ENCODE results near the gene DSG1. TPM values are rescaled to one million over a fixed set of nuclear protein-coding genes. Genes with fewer than 3 reads are reported as not detected.
"Not testable (repeated sequence)": the region's sequence is repeated elsewhere in the genome, so short reads cannot be mapped to it uniquely, and the experiment has no call there.

The DSG1 gene
- total RNA-seq, 3 donors from 2014 or later (not counting 1 experiment from before 2014, with no cell fraction given) = not detected

DNA sequence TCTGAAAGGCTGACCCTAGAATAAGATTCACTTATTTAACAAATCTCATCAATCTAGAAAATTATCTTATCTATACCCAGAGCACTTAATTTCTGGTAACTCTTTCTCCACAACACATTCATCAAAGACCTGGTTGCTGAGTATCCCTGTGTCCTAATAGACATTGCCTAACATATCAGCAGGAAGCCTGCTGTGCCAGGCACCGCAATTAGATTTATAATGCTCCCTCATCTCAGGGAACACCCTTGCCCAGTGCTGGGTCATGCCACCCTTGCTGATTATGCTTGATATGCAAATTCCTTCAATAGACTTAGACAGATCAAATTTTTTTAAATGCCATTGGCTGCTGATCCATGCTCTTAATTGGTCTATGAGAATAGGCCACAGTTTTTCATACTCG, 3.8 kb downstream of the DSG1 start:
- Mint-ChIP-seq H3K4me1 (no peaks in the 10 kb centered on the region), H3K4me3 (no peak overlapping the region), H3K36me3 (no peaks in the 10 kb centered on the region), H3K9me3 (peaks cover 7 to 11% of the 10 kb centered on the region in 2 donors), H3K27me3 (ENCODE audit: low read depth in 2 of 2) (no peaks in the 10 kb centered on the region), H3K27ac (no peak overlapping the region)
- Histone ChIP-seq H3K4me3 (ENCODE audit: low read length) (no peak overlapping the region), H3K4me1 (ENCODE audit: control insufficient read depth, insufficient read depth, low read length) (no peaks in the 10 kb centered on the region), H3K9me3 (ENCODE audit: control insufficient read depth, insufficient read depth, low read length) (no peaks in the 10 kb centered on the region), H3K27ac (ENCODE audit: low read length) (no peak overlapping the region), H3K36me3 (ENCODE audit: control insufficient read depth, insufficient read depth, low read length) (no peaks in the 10 kb centered on the region), H3K27me3 (ENCODE audit: control insufficient read depth, insufficient read depth, low read length) (no peaks in the 10 kb centered on the region)
- ATAC-seq (no peak), DNase-seq (no peak)
- TF ChIP-seq, protein P1, sequence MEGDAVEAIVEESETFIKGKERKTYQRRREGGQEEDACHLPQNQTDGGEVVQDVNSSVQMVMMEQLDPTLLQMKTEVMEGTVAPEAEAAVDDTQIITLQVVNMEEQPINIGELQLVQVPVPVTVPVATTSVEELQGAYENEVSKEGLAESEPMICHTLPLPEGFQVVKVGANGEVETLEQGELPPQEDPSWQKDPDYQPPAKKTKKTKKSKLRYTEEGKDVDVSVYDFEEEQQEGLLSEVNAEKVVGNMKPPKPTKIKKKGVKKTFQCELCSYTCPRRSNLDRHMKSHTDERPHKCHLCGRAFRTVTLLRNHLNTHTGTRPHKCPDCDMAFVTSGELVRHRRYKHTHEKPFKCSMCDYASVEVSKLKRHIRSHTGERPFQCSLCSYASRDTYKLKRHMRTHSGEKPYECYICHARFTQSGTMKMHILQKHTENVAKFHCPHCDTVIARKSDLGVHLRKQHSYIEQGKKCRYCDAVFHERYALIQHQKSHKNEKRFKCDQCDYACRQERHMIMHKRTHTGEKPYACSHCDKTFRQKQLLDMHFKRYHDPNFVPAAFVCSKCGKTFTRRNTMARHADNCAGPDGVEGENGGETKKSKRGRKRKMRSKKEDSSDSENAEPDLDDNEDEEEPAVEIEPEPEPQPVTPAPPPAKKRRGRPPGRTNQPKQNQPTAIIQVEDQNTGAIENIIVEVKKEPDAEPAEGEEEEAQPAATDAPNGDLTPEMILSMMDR (IDR thresholded peaks at IDR 0.05) = no peak
- intact Hi-C loops (cut with micrococcal nuclease) = no loop called here
- WGBS (ENCODE audit: insufficient coverage) = 89% methylated on average over 2 of the region's 2 CpGs

DNA sequence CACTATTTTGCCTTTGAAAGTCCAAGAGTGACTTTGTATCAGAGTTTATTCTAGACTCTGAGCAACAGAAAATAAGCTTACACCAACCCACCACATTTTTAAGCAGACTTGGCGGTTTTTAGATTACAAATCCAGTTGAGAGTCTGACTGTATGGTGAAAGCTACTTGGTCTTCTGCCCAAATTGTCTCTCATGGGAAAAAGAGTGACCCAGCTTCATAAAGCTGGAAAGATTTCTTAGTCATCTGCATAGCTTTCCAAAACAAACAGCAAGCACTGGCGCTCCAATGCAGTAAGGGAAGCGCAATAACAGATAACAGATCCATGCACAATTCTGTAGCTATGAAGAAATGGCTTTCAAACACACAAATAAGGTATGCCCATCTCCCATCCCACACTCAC, 7.1 kb downstream of the DSG1 start:
- H3K4me1 Mint-ChIP-seq = no peaks in the 10 kb centered on the region
- Histone ChIP-seq H3K4me1 (ENCODE audit: control insufficient read depth, insufficient read depth, low read length) (no peaks in the 10 kb centered on the region), H3K36me3 (ENCODE audit: control insufficient read depth, insufficient read depth, low read length) (no peaks in the 10 kb centered on the region), H3K4me3 (ENCODE audit: low read length) (no peak overlapping the region), H3K9me3 (ENCODE audit: control insufficient read depth, insufficient read depth, low read length) (no peaks in the 10 kb centered on the region), H3K27me3 (ENCODE audit: control insufficient read depth, insufficient read depth, low read length) (no peaks in the 10 kb centered on the region), H3K27ac (ENCODE audit: low read length) (no peak overlapping the region)
- no peak overlapping the region for H3K4me3 Mint-ChIP-seq
- intact Hi-C loops (cut with micrococcal nuclease) = no loop called here
- WGBS (ENCODE audit: insufficient coverage) = 93% methylated on average over 3 of the region's 3 CpGs
- TF ChIP-seq, protein P1 (IDR thresholded peaks at IDR 0.05) = no peak
- DNase-seq = no peak
- H3K9me3 Mint-ChIP-seq = peaks cover 7 to 11% of the 10 kb centered on the region in 2 donors
- H3K36me3 Mint-ChIP-seq = no peaks in the 10 kb centered on the region
- no peak for ATAC-seq
- no peaks in the 10 kb centered on the region for H3K27me3 Mint-ChIP-seq (ENCODE audit: low read depth in 2 of 2)
- no peak overlapping the region for H3K27ac Mint-ChIP-seq

DNA sequence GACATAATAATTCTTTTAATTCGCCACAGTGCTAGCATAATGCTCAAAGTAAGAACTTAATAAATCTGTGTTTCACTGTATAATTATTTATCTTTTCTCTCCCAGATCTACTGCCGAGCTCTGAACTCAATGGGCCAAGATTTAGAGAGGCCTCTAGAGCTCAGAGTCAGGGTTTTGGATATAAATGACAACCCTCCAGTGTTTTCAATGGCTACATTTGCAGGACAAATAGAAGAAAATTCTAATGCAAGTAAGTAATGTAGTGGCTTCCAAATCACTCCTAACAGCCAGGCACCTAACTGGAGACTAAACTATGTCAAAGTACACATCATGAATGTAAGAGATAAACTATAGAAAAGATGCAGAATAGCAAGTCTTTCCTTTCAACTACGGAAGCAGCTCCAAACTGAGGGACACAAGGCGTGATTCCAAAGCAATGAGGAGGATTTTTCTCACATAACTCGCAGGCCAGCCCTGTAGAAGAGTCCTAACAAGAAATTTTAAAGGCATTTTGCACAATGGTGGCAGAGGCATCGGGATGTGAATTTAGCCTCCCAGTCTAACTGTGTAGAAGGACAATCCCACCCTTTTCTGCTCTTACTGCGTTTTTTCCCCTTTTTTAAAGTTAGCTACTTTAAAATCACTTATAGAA, 12.0 kb downstream of the DSG1 start:
- 81% methylated on average over 6 of the region's 7 CpGs for WGBS (ENCODE audit: insufficient coverage)
- no peak for DNase-seq
- Mint-ChIP-seq H3K4me1 (no peaks in the 10 kb centered on the region), H3K27me3 (ENCODE audit: low read depth in 2 of 2) (no peaks in the 10 kb centered on the region), H3K9me3 (peaks cover 0 to 2% of the 10 kb centered on the region in 2 donors), H3K27ac (no peak overlapping the region), H3K4me3 (no peak overlapping the region), H3K36me3 (no peaks in the 10 kb centered on the region)
- Histone ChIP-seq H3K4me1 (ENCODE audit: control insufficient read depth, insufficient read depth, low read length) (no peaks in the 10 kb centered on the region), H3K36me3 (ENCODE audit: control insufficient read depth, insufficient read depth, low read length) (no peaks in the 10 kb centered on the region), H3K27me3 (ENCODE audit: control insufficient read depth, insufficient read depth, low read length) (no peaks in the 10 kb centered on the region), H3K27ac (ENCODE audit: low read length) (no peak overlapping the region), H3K4me3 (ENCODE audit: low read length) (no peak overlapping the region), H3K9me3 (ENCODE audit: control insufficient read depth, insufficient read depth, low read length) (no peaks in the 10 kb centered on the region)
- TF ChIP-seq, protein P1 (IDR thresholded peaks at IDR 0.05) = no peak
- intact Hi-C loops (cut with micrococcal nuclease) = no loop called here
- no peak for ATAC-seq

DNA sequence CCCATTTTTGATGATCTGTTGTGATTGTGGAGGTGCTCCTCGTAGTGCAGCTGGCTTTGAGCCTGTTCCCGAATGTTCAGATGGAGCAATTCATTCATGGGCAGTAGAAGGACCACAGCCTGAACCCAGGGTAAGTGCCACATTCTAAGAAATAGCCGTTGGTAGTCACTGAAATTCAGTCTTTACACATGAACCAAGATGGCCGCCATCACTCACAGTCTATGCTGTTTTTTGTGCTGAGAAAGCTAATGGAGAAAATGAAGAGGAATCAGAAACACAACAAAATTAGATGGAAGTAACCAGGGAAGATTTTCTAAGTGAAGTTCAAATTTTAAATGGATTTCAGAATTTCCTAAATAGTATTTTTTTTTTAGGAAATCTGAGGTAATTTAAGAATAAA, 25.5 kb downstream of the DSG1 start:
- Mint-ChIP-seq H3K4me1 (no peaks in the 10 kb centered on the region), H3K9me3 (peaks cover 5 to 7% of the 10 kb centered on the region in 2 donors), H3K27me3 (ENCODE audit: low read depth in 2 of 2) (no peaks in the 10 kb centered on the region), H3K4me3 (no peak overlapping the region), H3K27ac (no peak overlapping the region), H3K36me3 (no peaks in the 10 kb centered on the region)
- no peak overlapping the region for H3K4me3 ChIP-seq (ENCODE audit: low read length)
- no peaks in the 10 kb centered on the region for H3K4me1 ChIP-seq (ENCODE audit: control insufficient read depth, insufficient read depth, low read length)
- TF ChIP-seq, protein P1 (IDR thresholded peaks at IDR 0.05) = no peak
- H3K27me3 ChIP-seq (ENCODE audit: control insufficient read depth, insufficient read depth, low read length) = no peaks in the 10 kb centered on the region
- H3K36me3 ChIP-seq (ENCODE audit: control insufficient read depth, insufficient read depth, low read length) = no peaks in the 10 kb centered on the region
- intact Hi-C loops (cut with micrococcal nuclease) = no loop called here
- ATAC-seq = no peak
- H3K9me3 ChIP-seq (ENCODE audit: control insufficient read depth, insufficient read depth, low read length) = no peaks in the 10 kb centered on the region
- 73% methylated on average over 4 of the region's 4 CpGs for WGBS (ENCODE audit: insufficient coverage)
- no peak for DNase-seq
- no peak overlapping the region for H3K27ac ChIP-seq (ENCODE audit: low read length)

DNA sequence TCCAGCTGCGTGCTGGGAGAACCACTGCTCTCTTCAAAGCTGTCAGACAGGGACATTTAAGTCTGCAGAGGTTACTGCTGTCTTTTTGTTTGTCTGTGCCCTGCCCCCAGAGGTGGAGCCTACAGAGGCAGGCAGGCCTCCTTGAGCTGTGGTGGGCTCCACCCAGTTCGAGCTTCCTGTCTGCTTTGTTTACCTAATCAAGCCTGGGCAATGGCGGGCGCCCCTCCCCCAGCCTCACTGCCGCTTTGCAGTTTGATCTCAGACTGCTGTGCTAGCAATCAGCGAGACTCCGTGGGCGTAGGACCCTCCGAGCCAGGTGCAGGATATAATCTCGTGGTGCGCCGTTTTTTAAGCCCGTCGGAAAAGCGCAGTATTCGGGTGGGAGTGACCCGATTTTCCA, 35.4 kb downstream of the DSG1 start:
- WGBS (ENCODE audit: insufficient coverage) = no CpG with 5 or more reads among the region's 17 CpGs
- DNase-seq; H3K4me1 ChIP-seq (ENCODE audit: control insufficient read depth, insufficient read depth, low read length); H3K4me3 Mint-ChIP-seq; H3K36me3 Mint-ChIP-seq; ATAC-seq; H3K27ac Mint-ChIP-seq; H3K9me3 ChIP-seq (ENCODE audit: control insufficient read depth, insufficient read depth, low read length); H3K4me1 Mint-ChIP-seq; H3K27me3 ChIP-seq (ENCODE audit: control insufficient read depth, insufficient read depth, low read length); H3K27me3 Mint-ChIP-seq (ENCODE audit: low read depth in 2 of 2); H3K4me3 ChIP-seq (ENCODE audit: low read length); H3K27ac ChIP-seq (ENCODE audit: low read length); H3K36me3 ChIP-seq (ENCODE audit: control insufficient read depth, insufficient read depth, low read length); H3K9me3 Mint-ChIP-seq; intact Hi-C loops (cut with micrococcal nuclease): not testable (repeated sequence)
